Calu3 (cell line): ENCODE measurements around the gene KCNG2. TPM values are rescaled to one million over a fixed set of nuclear protein-coding genes. Genes with fewer than 3 reads are reported as not detected.

Source experiments
- BruUV-seq: library from RNA; stranded (reverse); fragments of 400-500 nt; replicated peaks from 2 replicates; lab custom pipeline; 2021; lab: Mats Ljungman, UMichigan
- CTCF ChIA-PET: fragments of 300-600 bp; sonication (Branson Sonifier 250); formaldehyde crosslinking; loops from one replicate; lab custom pipeline; 2022; ENCODE audit warnings: antibody characterized with exemption; lab: Charles Lee
- DNase-seq: peaks from one replicate; pipeline ENCODE4 v3.0.0; 2022
- H3K27ac Mint-ChIP-seq: one replicate; pipeline ENCODE4 v1.8.0; 2022; ENCODE audit warnings: mixed read lengths; ENCODE audit not compliant: unreplicated experiment
- H3K27me3 Mint-ChIP-seq: one replicate; pipeline ENCODE4 v1.8.0; 2022; ENCODE audit warnings: mixed read lengths; ENCODE audit not compliant: unreplicated experiment
- H3K36me3 Mint-ChIP-seq: one replicate; pipeline ENCODE4 v1.8.0; 2022; ENCODE audit warnings: mild to moderate bottlenecking, moderate library complexity, mixed read lengths; ENCODE audit not compliant: insufficient read depth, unreplicated experiment
- H3K4me1 Mint-ChIP-seq: one replicate; pipeline ENCODE4 v1.8.0; 2022; ENCODE audit warnings: mild to moderate bottlenecking, low read depth, mixed read lengths; ENCODE audit not compliant: unreplicated experiment
- H3K4me3 Mint-ChIP-seq: one replicate; pipeline ENCODE4 v1.8.0; 2022; ENCODE audit warnings: mild to moderate bottlenecking, low read depth, moderate library complexity, mixed read lengths; ENCODE audit not compliant: unreplicated experiment
- H3K9me3 Mint-ChIP-seq: one replicate; pipeline ENCODE4 v1.8.0; 2022; ENCODE audit warnings: low read depth, mixed read lengths; ENCODE audit not compliant: unreplicated experiment
- CTCF ChIP-seq: fragments of 200-600 bp; IDR thresholded peaks from one replicate; pipeline ENCODE4 v1.8.0; 2022; ENCODE audit warnings: antibody characterized with exemption; ENCODE audit not compliant: unreplicated experiment
- intact Hi-C: fragments of 100-400 bp; cut with micrococcal nuclease; formaldehyde crosslinking; loops from one replicate; pipeline ENCODE4 v1.10.0; 2022; ENCODE audit not compliant: unreplicated experiment
- total RNA-seq: library from RNA; stranded (reverse); gene quantifications from 2 replicates; pipeline ENCODE4 v1.2.3, GENCODE V29; 2022

KCNG2 gene
- total RNA-seq, 1 experiment from 2014 or later = not detected

DNA sequence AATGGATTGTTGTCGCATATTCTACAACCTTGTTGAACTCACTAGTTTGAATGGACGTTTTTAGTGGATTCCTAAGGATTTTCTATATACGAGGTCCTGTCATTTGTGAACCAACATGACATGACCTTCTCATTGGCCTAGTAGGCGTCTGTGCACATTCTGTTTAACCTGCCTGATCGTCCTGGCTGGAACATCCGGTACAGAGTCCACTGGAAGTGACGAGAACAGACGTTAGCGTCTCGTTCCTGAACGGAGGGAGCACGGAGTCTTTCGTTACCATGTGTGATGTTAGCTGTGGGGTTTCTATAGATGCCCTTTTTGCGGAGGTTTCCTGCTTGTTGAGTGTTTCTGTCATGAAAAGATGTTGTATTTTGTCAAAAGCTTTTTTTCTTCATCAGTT lies 91.8 kb downstream of the KCNG2 start:
- H3K27me3 Mint-ChIP-seq = no peaks in the 10 kb centered on the region
- no peak overlapping the region for H3K27ac Mint-ChIP-seq
- no TSS peak for BruUV-seq
- no peaks in the 10 kb centered on the region for H3K36me3 Mint-ChIP-seq
- intact Hi-C loops = no loop called here
- CTCF ChIA-PET = no interaction called here
- H3K4me3 Mint-ChIP-seq = no peak overlapping the region
- TF ChIP-seq CTCF = no peak
- peaks cover 12% of the 10 kb centered on the region for H3K9me3 Mint-ChIP-seq
- no peak for DNase-seq
- no peaks in the 10 kb centered on the region for H3K4me1 Mint-ChIP-seq

- intact Hi-C loops = no loop called here
- CTCF ChIA-PET = no interaction called here
- H3K9me3 Mint-ChIP-seq = peaks cover 12% of the 10 kb centered on the region
- DNase-seq = no peak
- TF ChIP-seq CTCF = no peak
- H3K36me3 Mint-ChIP-seq = no peaks in the 10 kb centered on the region
- H3K27me3 Mint-ChIP-seq = no peaks in the 10 kb centered on the region
- no peak overlapping the region for H3K27ac Mint-ChIP-seq
- BruUV-seq = no TSS peak
- H3K4me3 Mint-ChIP-seq = no peak overlapping the region
- H3K4me1 Mint-ChIP-seq = no peaks in the 10 kb centered on the region
These were observed 92.9 kb downstream of the KCNG2 start for GRCh38 chr18:79890674-79891073.

GRCh38 chr18:79896738-79897137 lies 99.0 kb downstream of the KCNG2 start:
- peaks cover 32% of the 10 kb centered on the region for H3K36me3 Mint-ChIP-seq
- BruUV-seq = no TSS peak
- intact Hi-C loops = no loop called here
- no peak for TF ChIP-seq CTCF
- DNase-seq = no peak
- H3K27ac Mint-ChIP-seq = peak overlapping the region; percentile 78
- H3K4me1 Mint-ChIP-seq = no peaks in the 10 kb centered on the region
- H3K4me3 Mint-ChIP-seq = no peak overlapping the region
- no peaks in the 10 kb centered on the region for H3K27me3 Mint-ChIP-seq
- CTCF ChIA-PET = no interaction called here
- peaks cover 22% of the 10 kb centered on the region for H3K9me3 Mint-ChIP-seq

DNA sequence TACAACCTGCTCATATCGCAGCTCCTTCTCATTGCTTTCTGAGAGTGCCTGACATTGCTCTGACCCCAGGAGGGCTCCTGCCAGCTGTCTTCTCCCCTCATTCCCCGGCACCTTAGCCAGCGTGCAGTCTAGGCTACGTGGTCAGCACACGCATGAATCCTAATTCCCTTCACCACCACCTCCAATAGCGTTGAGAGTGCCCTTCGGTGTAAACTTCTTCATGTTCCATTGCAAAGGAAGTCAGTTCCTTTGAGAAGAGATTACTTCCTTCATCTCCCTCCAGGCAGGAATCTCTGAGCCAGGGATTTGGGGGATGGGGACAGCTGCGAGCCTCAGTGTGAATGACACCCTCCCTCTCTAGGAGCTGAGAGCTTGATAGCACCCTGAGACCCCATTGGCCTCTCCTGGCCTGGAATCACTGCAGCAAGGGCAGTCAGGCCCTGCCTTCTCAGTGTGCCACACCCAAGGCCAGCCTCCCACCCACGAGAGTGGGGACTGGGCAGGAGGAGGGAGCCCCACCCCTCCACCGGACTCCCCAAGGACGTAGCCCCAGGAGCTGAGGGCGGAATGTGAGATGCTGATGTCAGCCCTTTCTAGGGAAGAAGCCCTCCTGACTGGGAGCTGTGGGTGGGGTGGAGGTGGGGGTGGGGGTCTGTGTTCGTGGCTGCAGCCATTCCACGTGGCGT lies 100.3 kb downstream of the KCNG2 start:
- CTCF ChIA-PET = no interaction called here
- Mint-ChIP-seq H3K36me3 (peaks cover 40% of the 10 kb centered on the region), H3K27ac (peak overlapping the region; percentile 78), H3K27me3 (no peaks in the 10 kb centered on the region), H3K4me3 (no peak overlapping the region), H3K9me3 (peaks cover 16% of the 10 kb centered on the region), H3K4me1 (no peaks in the 10 kb centered on the region)
- BruUV-seq = no TSS peak
- DNase-seq = no peak
- TF ChIP-seq CTCF = no peak
- intact Hi-C loops = no loop called here
